Cerebellar cortex (tissue), 1 donor: ENCODE data around the gene ACAP2.
A peak's percentile ranks its signal among the peaks of the same experiment; 100 is the strongest.
"Not testable (repeated sequence)": the region's sequence is repeated elsewhere in the genome, so short reads cannot be mapped to it uniquely, and the experiment has no call there.

Source experiments
- DNase-seq: peaks from one replicate; pipeline ENCODE4 v3.0.0-alpha.2; 2015; ENCODE audit warnings: low spot score

Gene ACAP2, protein sequence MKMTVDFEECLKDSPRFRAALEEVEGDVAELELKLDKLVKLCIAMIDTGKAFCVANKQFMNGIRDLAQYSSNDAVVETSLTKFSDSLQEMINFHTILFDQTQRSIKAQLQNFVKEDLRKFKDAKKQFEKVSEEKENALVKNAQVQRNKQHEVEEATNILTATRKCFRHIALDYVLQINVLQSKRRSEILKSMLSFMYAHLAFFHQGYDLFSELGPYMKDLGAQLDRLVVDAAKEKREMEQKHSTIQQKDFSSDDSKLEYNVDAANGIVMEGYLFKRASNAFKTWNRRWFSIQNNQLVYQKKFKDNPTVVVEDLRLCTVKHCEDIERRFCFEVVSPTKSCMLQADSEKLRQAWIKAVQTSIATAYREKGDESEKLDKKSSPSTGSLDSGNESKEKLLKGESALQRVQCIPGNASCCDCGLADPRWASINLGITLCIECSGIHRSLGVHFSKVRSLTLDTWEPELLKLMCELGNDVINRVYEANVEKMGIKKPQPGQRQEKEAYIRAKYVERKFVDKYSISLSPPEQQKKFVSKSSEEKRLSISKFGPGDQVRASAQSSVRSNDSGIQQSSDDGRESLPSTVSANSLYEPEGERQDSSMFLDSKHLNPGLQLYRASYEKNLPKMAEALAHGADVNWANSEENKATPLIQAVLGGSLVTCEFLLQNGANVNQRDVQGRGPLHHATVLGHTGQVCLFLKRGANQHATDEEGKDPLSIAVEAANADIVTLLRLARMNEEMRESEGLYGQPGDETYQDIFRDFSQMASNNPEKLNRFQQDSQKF

DNA sequence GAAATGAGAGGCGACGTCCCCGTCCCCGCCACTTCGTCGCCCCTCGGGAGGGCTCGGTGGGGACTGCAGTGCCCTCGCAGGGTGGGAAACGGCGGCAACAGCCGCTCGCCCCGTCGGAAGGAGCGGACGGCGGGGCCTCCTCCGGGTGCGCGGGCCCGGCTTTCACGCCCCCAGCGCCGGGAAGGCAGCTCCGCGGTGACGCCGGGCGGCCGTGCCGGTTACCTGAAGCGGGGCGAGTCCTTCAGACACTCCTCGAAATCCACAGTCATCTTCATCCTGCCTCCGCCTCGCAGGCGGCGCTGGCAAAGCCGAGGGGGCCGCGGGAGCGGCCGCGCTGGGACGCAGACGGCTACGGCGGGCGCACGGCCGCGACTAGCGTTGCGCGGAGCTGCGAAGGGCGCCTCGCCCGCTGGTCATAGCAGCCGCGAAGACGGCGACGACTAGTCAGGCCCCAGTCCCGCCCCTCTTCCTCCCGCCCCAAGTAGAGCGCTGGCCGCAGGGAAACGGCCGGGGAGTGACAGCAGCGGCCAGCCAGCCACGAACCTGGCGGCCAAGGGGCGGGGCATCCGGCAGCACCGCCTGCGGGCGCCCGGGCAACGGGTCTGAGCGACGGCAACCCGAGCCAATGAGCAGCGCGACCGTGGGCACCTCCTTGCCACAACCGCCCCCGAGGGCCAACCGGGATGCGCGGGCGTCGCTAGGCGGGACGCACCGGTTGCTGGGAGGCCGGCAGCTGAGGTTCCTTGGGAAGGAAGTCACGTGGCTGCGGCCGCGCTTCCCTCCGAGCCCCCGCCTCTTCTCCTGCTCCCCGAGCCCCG, at the start of gene ACAP2:
Gene ACAP2 (minus strand): TSS at position 448 of the 818 bp plus-strand sequence. CDS start 173 bp downstream, at position 275.
- DNase-seq = peak; percentile 100

DNA sequence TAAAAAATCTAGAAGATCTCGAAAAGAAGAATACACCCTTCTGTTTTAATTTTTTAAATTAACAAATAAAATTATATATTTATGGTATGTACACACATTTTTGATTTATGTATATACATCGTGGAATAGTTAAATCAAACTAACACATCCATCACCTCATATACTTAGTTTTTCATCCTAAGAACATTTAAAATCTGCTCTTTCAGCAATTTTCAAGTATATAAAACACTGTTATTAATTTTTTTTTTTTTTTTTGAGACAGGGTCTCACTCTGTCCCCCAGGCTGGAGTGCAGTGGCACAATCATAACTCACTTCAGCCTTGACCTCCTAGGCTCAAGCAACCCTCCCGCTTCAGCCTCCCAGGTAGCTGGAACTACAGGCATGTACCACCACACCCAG, 32.8 kb upstream of the ACAP2 start:
- DNase-seq = no peak

DNA sequence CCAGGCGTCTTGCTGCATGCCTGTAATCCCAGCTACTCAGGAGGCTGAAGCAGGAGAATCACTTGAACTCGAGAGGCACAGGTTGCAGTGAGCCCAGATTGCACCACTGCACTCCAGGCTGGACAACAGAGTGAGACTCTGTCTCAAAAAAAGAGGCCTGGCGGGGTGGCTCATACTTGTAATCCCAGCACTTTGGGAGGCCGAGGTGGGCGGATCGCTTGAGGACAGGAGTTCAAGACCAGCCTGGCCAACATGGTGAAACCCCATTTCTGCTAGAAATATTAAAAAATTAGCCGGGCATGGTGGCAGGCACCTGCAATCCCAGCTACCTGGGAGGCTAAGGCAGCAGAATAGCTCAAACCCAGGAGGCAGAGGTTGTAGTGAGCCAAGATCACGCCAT, 32.3 kb upstream of the ACAP2 start:
- not testable (repeated sequence) for DNase-seq

DNA sequence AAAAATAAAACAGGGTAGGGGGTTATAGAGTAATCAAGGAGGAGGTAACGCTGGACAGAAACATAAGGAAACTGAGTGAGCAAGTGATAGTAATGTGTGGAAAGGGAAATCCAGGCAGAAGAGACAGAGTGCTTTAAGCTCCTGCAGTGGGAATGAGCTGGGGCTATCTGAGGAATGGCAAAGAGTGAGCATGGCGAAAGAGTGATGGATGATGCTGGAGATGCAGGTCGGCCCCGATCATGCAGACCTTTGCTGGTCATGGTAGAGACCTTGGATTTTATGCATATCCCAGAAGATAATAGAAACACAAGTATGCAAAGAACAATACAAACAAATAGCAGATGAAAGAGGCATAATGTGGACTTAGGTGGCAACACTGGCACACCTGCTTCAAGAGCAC, 26.0 kb upstream of the ACAP2 start:
- DNase-seq = no peak

DNA sequence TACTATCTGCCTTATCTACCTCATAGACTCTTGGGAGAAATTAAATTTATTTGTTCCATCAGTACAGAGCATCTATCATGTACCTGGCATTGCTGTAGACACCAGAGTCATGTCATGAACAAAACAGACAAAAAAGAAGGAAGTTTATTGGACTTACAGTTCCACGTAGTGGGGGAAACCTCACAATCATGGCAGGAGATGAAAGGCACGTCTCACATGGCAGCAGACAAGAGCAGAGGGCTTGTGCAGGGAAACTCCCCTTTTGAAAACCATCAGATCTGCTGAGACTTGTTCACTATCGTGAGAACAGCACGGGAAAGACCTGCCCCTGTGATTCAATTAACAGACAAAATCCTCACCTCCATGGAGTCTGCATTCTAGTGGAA, 25.6 kb upstream of the ACAP2 start:
- no peak for DNase-seq

DNA sequence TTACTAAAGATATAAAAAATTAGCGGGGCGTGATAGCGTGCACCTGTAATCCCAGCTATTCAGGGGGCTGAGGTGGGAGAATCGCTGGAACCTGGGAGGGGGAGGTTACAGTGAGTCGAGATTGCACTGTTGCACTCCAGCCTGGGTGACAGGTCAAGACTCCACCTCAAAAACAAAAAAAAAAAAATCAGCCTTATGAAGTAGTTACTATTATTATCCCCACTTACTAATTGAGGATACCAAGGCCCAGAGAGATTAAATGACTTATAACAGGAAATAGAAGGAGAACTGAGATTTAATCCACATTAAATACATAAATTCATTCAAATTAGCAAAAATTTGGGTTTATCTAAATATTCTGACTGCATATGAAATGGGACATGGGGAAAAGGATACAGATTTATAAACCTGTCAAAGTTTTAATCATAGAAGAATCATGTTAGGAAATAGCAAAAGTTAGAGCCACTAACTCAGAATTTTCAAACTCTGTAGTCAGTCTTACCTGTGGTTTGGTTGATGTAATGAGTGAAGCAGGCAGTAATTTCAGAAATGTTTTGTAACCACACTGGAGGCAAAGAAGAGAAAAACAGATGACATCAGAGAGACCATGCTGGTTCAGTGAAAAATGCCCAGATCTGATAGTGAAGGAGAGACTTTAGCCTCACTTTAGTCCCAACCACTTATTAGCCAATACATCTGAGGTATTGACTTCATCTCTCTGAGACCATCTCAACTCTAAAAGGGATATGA, 25.0 kb upstream of the ACAP2 start:
- DNase-seq = no peak

DNA sequence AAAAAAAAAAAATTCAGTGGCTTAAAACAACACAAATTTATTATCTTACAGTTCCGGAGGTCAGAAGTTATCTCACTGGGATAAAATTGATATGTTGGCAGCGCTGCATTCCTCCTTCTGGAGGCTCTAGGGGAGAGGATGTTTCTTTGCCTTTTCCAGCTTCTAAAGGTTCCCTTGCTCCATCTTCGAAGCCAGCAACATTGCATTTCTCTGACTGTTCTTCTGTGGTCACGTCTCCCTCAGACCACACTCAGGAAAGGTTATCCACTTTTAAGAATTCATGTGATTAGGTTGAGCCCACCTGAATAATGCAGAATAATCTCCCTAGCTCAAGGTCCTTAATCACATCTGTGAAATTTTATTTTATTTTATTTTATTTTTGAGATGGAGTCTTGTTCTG, 23.4 kb upstream of the ACAP2 start:
- DNase-seq = no peak

DNA sequence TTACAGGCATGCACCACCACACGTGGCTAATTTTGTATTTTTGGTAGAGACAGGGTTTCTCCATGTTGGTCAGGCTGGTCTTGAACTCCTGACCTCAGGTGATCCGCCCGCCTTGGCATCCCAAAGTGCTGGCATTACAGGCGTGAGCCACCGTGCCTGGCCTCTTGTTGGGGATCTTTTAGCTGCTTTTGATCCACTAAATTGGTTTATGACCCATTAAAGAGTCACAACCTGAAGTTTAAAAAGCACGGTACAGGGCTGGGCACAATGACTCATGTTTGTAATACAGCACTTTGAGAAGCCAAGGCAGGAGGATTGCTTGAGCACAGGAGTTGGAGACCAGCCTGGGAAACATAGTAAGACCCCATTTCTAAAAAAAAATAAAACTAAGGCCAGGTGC, 20.1 kb upstream of the ACAP2 start:
- DNase-seq = not testable (repeated sequence)

DNA sequence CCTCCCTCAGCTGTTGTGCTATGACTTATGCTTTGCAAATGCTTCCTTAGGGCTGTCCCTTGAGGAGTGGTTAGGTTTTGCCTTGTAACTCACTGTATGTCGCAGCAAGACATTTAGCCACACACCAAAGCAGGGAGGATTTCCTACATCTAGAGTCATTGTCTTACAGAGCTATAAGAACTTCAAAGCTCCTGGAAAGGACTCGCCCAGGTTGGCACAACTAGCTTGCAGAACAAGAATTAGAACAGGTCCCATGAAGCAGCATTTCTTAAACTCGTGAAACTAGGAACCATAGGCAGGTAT, 19.4 kb upstream of the ACAP2 start:
- no peak for DNase-seq

DNA sequence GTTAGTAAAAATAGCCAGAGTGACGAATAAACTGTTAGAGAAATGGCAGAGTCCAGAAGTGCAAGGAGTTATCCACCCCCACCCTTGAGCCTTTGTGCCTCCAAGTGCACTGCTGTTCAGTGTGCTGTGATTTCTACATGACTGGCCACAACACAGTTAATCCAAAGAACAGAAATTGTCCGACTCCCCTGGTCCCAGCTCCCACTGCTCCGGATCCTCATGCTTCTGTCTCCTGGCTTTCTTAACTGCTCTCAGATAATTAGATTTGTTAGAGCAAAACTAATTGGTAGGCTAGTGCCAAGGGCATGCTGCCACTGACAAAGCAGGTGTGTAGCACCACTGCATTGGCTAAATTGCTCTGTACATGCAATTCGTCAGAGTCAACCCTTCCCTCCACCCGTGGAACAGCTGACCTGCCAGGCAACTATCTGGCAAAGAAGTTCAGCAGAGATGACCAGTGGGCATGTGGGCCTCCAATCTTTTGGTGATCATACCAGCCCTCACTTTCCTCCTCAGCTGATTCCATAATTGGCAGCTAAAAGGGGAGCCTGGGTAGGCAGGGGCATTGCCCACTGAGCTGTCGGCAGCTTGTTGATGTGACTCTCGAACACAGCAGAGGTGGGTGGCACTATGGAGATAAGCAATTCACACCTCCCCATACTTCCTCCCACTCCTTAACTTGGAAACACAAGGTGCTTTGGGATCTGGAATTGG, 18.9 kb upstream of the ACAP2 start:
- no peak for DNase-seq

DNA sequence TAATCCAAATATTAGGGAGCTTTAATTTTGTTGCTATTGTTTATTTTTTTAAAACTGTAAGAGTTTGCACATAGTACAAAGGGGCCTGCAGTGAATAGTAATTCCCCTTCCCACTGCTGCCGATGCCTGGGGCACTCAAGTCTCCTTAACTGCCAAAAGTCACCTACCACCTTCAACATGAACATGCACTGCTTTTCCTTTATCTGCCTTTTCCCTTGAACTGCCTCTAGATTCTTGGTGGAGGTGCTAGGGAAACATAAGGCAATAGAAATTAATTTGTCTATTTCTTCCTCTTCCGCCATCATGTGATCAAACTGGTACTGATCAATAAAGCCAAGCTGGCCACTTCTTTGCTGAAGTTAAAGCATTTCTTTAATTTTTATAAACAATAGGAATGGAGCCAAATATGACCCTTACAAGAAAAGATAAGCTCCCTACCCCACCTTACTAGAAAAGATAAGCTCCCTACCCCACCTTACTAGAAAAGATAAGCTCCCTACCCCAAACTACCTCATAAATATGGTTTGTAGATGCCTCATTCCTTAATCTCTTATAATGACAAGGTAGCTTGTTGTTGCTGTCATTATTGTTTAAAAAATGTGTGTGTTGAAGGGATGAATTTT, 17.4 kb upstream of the ACAP2 start:
- no peak for DNase-seq

DNA sequence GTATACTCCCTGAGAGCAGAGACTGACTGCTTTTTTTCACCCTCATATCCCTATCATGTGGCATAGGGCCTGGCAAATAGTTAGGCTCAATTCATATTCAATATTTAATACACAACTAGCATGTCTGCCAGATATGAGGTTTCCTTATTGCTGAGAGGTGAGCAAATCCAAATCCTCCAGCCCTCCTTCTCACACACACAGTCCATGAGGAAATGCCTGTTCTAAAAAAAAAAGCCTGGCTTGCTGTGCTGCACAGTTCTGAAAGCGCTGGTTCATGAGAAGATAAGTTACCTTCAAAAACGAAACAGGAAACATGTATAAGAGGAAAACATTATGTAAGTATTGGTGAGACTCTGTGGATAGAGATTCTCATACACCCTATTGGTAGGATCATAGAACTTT, 15.5 kb upstream of the ACAP2 start:
- no peak for DNase-seq

DNA sequence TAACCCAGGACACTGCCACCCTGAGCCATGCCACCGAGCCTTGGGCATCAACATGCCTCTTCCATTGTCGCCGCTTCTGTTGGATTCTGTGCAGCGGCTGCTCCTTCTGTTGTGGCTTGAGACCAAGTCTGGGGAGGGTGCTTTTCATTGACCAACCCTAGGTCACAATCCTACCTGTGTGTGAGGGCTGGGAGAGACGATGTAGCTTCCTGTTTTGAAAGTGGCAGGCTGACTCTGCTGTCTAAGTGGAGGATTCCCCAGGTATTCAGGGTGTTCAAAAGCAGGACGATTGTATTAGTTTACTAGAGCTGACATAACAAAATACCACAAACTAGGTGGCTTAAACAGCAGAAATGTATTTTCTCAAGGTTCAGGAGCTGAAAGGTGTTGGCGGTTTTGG, 13.0 kb upstream of the ACAP2 start:
- DNase-seq = no peak

DNA sequence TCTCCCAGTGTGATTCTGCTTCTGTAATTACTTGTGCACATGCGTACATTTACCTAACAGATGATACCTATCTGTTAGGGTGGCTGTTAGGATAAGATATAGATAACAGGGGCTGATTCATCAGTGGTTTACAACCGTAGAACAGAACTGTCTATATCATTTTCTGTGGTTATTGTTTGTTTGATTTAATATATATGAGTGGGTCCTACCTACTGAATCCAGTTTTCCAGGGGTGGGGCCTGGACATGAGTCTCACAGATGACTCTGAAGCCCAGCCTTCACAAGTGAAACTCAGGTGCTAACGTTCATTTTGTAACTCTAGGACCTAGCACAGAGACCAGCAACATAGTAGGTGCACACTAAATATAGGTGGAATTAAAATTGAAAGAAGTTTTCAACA, 10.4 kb upstream of the ACAP2 start:
- no peak for DNase-seq

DNA sequence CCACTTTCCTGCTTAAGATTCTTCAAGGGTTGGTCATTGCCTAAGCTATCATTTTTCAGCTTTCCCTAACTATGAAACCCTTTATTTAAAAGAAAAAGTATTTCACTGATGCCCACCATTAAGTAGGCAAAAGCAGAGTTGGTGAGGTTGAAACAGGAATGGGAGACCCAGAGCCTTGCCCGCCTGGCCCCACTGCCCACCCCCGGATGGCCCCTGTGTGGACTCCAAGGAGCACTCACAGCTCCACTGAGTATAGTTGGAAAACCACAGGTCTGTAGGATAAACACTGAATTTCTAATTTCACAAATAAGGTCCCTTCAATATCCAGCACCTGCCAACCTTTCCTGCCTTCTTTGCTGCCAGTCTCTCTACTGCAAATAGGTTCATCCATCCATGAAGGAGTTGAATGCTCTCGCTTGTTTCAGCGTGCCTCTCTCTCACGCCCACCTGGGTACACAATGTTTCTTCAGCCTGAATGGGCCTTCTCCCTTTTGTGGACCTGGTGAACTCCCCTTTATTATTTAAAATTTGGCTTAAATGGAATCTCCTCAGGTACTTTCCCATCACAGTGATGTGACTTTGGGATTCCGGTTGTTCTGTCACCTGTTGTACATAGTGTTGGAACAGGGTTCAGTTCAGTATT, 8.7 kb upstream of the ACAP2 start:
- no peak for DNase-seq

DNA sequence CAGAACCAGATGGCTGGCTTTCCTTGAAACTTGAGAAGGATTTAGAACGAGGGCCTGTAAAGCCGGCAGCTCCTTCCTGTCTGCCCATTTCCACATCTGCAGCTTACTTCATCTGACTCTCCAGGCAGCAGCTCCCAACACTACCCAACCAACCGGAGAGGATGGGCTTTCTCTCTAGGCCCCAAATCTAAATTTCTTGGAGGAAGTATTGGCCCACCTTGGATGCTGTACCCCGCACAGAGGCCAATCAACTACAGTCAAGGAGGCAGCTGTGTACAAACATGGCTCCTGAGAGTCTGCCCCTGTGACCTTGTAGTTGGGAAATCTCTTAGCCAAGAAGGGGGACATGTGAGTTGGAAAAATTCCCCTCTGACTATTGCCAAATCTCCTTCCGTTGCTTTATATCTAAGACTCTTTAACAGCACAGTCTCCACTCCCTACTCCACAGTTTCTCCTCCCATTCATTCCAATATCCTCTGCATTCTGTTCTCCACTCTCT, 8.0 kb upstream of the ACAP2 start:
- no peak for DNase-seq

DNA sequence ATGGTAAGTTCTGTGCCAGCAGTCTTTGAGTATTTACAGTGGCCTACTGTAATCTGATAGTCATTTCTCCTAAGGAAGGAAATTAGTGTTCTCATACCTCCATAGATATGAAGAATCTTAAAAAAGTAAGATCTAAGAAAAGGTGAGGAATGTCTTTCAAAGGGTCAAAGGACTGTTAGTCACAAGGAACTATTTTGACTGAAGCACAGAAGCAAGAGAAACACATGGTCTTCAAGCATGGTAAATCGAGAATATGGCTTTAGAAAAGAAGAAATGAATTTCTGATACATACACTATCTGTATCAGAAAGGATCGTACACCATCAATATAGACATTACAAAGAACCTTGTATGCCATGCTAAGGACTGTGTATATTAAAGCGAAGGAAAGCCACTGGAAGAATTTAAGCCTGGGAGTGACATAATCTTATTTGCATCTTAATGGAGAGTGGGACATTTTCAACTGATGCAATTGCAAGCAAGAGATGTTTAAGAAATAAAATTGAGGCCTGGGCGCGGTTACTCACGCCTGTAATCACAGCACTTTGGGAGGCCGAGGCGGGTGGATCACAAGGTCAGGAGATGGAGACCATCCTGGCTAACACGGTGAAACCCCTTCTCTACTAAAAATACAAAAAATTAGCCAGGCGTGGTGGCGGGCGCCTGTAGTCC, 5.5 kb upstream of the ACAP2 start:
- DNase-seq = no peak

DNA sequence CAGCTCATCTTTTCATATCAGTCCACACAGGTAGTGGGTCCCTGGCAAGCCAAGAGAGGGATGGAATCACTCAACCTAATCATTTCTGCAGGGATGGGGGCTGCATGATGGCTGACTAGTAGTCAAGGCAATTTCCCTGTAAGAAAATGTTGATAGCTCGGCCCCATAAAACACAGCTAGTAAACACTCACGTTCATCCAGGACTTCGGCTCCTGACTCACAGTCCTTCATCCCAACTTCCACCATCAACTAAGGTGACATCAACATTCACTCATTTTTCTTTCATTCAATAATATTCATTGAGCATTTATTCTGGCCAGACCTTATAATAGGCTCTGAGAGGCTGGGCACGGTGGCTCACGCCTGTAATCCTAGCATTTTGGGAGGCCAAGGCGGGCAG, 4.4 kb upstream of the ACAP2 start:
- DNase-seq = no peak

DNA sequence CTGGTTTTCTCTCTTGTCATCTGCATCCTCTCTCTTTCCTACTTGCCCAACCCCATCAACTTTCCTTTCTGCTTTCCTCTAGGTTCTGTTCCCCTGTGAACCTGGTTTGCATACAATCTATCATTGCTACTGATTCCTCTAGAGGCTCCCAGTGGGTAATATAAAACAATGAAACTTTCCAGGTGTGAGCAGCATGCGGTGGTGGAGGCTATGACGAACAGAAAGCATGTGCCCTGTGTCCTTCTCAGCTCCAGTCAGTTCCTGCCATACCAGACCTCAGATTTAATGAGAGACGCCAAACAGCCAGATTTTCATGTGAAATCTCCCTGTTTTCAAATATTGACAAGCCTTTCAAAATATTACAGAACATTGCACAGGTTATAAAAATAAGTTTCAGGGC, 3.5 kb upstream of the ACAP2 start:
- DNase-seq = no peak

DNA sequence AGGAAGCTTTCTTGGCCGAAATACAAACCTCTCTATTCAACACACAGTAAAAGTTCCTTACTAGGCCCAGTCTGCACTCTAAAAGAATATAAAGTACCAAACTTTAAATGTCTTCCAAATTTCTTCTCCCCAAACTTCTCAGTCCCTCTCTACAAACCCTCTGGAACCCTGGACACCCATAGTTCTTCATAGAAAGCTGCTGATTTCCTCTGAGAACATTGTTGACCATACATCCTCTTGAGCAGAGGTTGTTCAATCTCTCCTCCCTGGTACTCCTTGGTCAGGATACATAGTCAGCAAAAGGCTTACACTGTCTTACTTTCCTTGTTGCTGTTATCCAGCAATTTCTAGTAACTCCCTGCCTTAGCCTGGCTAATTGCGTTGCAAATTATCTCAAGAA, 3.1 kb upstream of the ACAP2 start:
- peak; percentile 12 for DNase-seq
